K562 (cell line): ENCODE results near the gene AKNA. TPM values are rescaled to one million over a fixed set of nuclear protein-coding genes. Genes with fewer than 3 reads are reported as not detected.
A peak's percentile ranks its signal among the peaks of the same experiment; 100 is the strongest.

ENCODE experiments used
- ATF3 ChIP-seq, 2 experiments: fragments of 450-650 bp in 1 of 2; sonication (generic) in 1 of 2; formaldehyde crosslinking in 1 of 2; IDR thresholded peaks in 1 of 2; conservative IDR thresholded peaks in 1 of 2; 2 replicates each; pipeline versions ENCODE4 v1.6.1 to v1.8.1; 2016 to 2023; ENCODE audit warnings: mild to moderate bottlenecking in 2 of 2, moderate library complexity in 2 of 2, inconsistent platforms in 1 of 2, missing genetic modification reagents in 1 of 2
- CBX8 ChIP-seq: fragments of 200-600 bp; sonication (generic); IDR thresholded peaks from 2 replicates; pipeline ENCODE4 v1.6.1; 2012; ENCODE audit warnings: borderline replicate concordance, mixed run types, low read depth, mild to moderate bottlenecking, moderate library complexity, mixed read lengths, low read length, control low read depth, inconsistent platforms; ENCODE audit not compliant: poor library complexity, severe bottlenecking; ENCODE audit errors: extremely low read depth
- ETS2 ChIP-seq: IDR thresholded peaks from 2 replicates; pipeline ENCODE4 v1.6.1; 2016; ENCODE audit warnings: borderline replicate concordance, missing genetic modification characterization, mild to moderate bottlenecking, moderate library complexity, missing compliant biosample characterization; ENCODE audit not compliant: poor library complexity, severe bottlenecking
- HDAC8 ChIP-seq: fragments of 450-650 bp; IDR thresholded peaks from 2 replicates; pipeline ENCODE4 v1.6.1; 2016; ENCODE audit warnings: mild to moderate bottlenecking, missing genetic modification characterization, moderate library complexity, missing compliant biosample characterization
- HMGXB4 ChIP-seq: sonication (generic); formaldehyde crosslinking; IDR thresholded peaks from 2 replicates; pipeline ENCODE4 v1.8.1; 2023; ENCODE audit warnings: mild to moderate bottlenecking, missing genetic modification reagents
- HNRNPUL1 ChIP-seq: fragments of 200-400 bp; formaldehyde crosslinking; IDR thresholded peaks from 2 replicates; pipeline ENCODE4 v1.6.1; 2017; ENCODE audit warnings: low read length
- ID3 ChIP-seq, 2 experiments: fragments of 250-450 bp in 1 of 2; fragments of 450-650 bp in 1 of 2; sonication (Bioruptor Pico) in 1 of 2; IDR thresholded peaks; 2 replicates each; pipeline versions ENCODE4 v1.6.1 to v1.8.0; 2016 to 2021; ENCODE audit warnings: mild to moderate bottlenecking in 2 of 2, moderate library complexity in 2 of 2, missing compliant biosample characterization in 1 of 2, missing genetic modification characterization in 1 of 2
- MCM2 ChIP-seq: fragments of 450-650 bp; IDR thresholded peaks from 2 replicates; pipeline ENCODE4 v1.6.1; 2017; ENCODE audit warnings: low read depth, mild to moderate bottlenecking
- NKRF ChIP-seq: fragments of 450-650 bp; IDR thresholded peaks from 2 replicates; pipeline ENCODE4 v1.6.1; 2016; ENCODE audit warnings: borderline replicate concordance
- PBX2 ChIP-seq, 2 experiments: IDR thresholded peaks in 1 of 2; conservative IDR thresholded peaks in 1 of 2; 2 replicates each; pipeline ENCODE4 v1.6.1; 2016; ENCODE audit warnings: low read depth in 2 of 2, mild to moderate bottlenecking in 1 of 2, missing compliant biosample characterization in 1 of 2, missing genetic modification characterization in 1 of 2, moderate library complexity in 1 of 2
- RBM22 ChIP-seq: fragments of 200-400 bp; formaldehyde crosslinking; IDR thresholded peaks from 2 replicates; pipeline ENCODE4 v1.6.1; 2018; ENCODE audit warnings: low read length, low read depth; ENCODE audit not compliant: poor library complexity, severe bottlenecking
- RFX1 ChIP-seq: fragments of 450-650 bp; IDR thresholded peaks from 2 replicates; pipeline ENCODE4 v1.6.1; 2016; ENCODE audit warnings: mild to moderate bottlenecking, moderate library complexity
- SMARCB1 ChIP-seq: IDR thresholded peaks from 2 replicates; pipeline ENCODE4 v1.6.1; 2011; ENCODE audit warnings: improper control_type of control experiment, low read depth; ENCODE audit not compliant: insufficient read length
- SNIP1 ChIP-seq: fragments of 450-650 bp; IDR thresholded peaks from 2 replicates; pipeline ENCODE4 v1.7.1; 2017; ENCODE audit warnings: low read depth, mild to moderate bottlenecking
- TEAD1 ChIP-seq, 2 experiments: fragments of 450-650 bp in 1 of 2; sonication (generic) in 1 of 2; formaldehyde crosslinking; IDR thresholded peaks; 2 replicates each; pipeline versions ENCODE4 v1.4.0 to v1.8.0; 2020 to 2022; ENCODE audit warnings: mild to moderate bottlenecking in 2 of 2, missing genetic modification reagents in 1 of 2
- XRCC3 ChIP-seq: fragments of 450-650 bp; IDR thresholded peaks from 2 replicates; pipeline ENCODE4 v1.6.1; 2017; ENCODE audit warnings: mild to moderate bottlenecking, moderate library complexity
- ZC3H4 ChIP-seq: sonication (generic); formaldehyde crosslinking; IDR thresholded peaks from 2 replicates; pipeline ENCODE4 v1.9.0; 2021; ENCODE audit warnings: missing genetic modification reagents, borderline replicate concordance
- polyA plus RNA-seq, 8 experiments: library from polyadenylated mRNA; depleted of rRNA in 4 of 8; stranded (reverse) in 5 of 8; unstranded in 3 of 8; fragments of >200 nt; fragmentation: Nextera tagmentation in 2 of 8; fragmentation: Illumina TruSeq in 1 of 8; extraction: Ambion mirVana in 2 of 8; extraction: Trizol in 1 of 8; gene quantifications; 2 replicates each; pipeline versions ENCODE4 v1.2.1 to v1.2.3, GENCODE V29; 2011 to 2014; ENCODE audit warnings: inconsistent platforms in 1 of 8, missing spikeins in 1 of 8
- total RNA-seq, 7 experiments: library from RNA; depleted of rRNA in 6 of 7; stranded (reverse); fragments of >200 nt in 6 of 7; fragmentation: Illumina TruSeq in 2 of 7; extraction: Trizol in 2 of 7; gene quantifications; 2 replicates each; pipeline versions ENCODE4 v1.2.1 to v1.2.3, GENCODE V29; 2011 to 2021; ENCODE audit warnings: low replicate concordance in 1 of 7

The AKNA gene
- total and polyA plus RNA-seq, 9 of the 15 experiments (the other 6 are each of a cell fraction or from before 2014, with no cell fraction given): 0.29 to 20.5 (median 3.9) TPM

- TF ChIP-seq ZC3H4 (CRISPR knock-in tag): no peak
- no peak for TF ChIP-seq HNRNPUL1
- TF ChIP-seq SMARCB1: no peak
- peak; percentile 83 for TF ChIP-seq RFX1
- no peak for TF ChIP-seq PBX2 (CRISPR knock-in tag; IDR thresholded peaks at IDR 0.05; ENCODE audit: low read depth)
- TF ChIP-seq PBX2 (tag; conservative IDR thresholded peaks at IDR 0.05; ENCODE audit: low read depth): peak; percentile 77
- no peak for TF ChIP-seq XRCC3
- TF ChIP-seq CBX8: no peak
- TF ChIP-seq NKRF: peak; percentile 39; the same call in 1 of the 2 replicates
- peak; percentile 84 for TF ChIP-seq ATF3 (IDR thresholded peaks at IDR 0.05)
- no peak for TF ChIP-seq ATF3 (CRISPR knock-in tag; conservative IDR thresholded peaks at IDR 0.05)
- peak; percentile 74 for TF ChIP-seq RBM22
- TF ChIP-seq ID3 (CRISPR knock-in tag; IDR thresholded peaks at IDR 0.05): no peak
- no peak for TF ChIP-seq ID3 (tag; IDR thresholded peaks at IDR 0.05)
- TF ChIP-seq TEAD1 (CRISPR knock-in tag; IDR thresholded peaks at IDR 0.05): peak in 1 of 2 experiments; percentile 56; a peak in 1 of 4 replicates
- TF ChIP-seq HMGXB4 (CRISPR knock-in tag): no peak
- TF ChIP-seq MCM2: no peak
- TF ChIP-seq SNIP1: no peak
- TF ChIP-seq ETS2 (tag): no peak
- no peak for TF ChIP-seq HDAC8
These were observed 38.8 kb downstream of the AKNA start (continued) for GRCh38 chr9:114348906-114349482.
